ENCODE measurements around the gene SLC12A6.

The SLC12A6 gene

DNA sequence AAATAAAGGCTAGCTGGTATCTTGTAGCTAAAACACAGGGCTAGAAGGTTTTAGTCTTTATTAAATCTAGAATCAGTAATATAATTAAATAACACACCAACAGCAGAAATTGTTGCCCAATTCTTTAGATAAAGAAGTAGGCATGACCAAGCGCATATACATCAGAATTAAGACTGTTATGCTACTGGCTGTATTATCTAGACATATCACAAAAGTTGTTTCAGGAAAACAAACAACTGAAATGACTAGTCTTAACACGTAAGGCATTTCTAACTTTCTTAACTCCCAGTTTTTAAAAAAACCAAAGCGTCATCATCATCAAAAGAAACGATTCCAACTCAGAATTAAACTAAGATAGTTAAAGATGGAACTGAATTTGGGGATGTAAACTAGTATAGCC, 57.4 kb downstream of the SLC12A6 start:
- no peak overlapping the region for H3K4me3 ChIP-seq (ENCODE audit: low read length)
- H3K36me3 ChIP-seq (ENCODE audit: insufficient read depth, low read length): no peaks in the 10 kb centered on the region
- no peaks in the 10 kb centered on the region for H3K27me3 ChIP-seq (ENCODE audit: control insufficient read depth, insufficient read depth, low read length)
- H3K9me3 ChIP-seq (replicated peaks; ENCODE audit: low read length): no peaks in the 10 kb centered on the region
- H3K9ac ChIP-seq (ENCODE audit: low read depth, low read length): no peak overlapping the region
- H3K4me2 ChIP-seq (ENCODE audit: low read length): no peak overlapping the region
- H3K4me1 ChIP-seq (ENCODE audit: control insufficient read depth, insufficient read depth, low read length): peaks cover 16% of the 10 kb centered on the region

DNA sequence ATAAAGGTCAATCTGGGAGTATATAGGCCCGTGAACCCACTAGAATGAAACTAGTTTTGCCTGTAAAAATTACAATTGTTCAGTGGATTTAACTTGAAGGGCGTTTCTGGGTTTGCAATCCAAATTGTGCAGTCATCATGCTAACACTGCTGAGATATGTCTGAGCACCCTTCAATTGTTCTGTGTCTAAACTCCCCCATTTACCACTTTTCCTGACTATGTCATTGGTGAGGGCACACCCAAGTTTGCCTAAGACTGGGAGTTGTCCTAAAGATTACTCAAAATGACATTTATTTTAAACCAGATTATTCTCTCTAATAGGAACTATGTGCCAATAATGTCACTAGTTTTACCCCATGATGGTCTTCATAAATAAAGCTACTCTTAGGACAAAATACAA, 58.2 kb downstream of the SLC12A6 start:
- Histone ChIP-seq H3K36me3 (ENCODE audit: insufficient read depth, low read length) (no peaks in the 10 kb centered on the region), H3K4me3 (ENCODE audit: low read length) (no peak overlapping the region), H3K9me3 (replicated peaks; ENCODE audit: low read length) (no peaks in the 10 kb centered on the region), H3K4me2 (ENCODE audit: low read length) (no peak overlapping the region), H3K9ac (ENCODE audit: low read depth, low read length) (no peak overlapping the region), H3K27me3 (ENCODE audit: control insufficient read depth, insufficient read depth, low read length) (no peaks in the 10 kb centered on the region), H3K4me1 (ENCODE audit: control insufficient read depth, insufficient read depth, low read length) (peaks cover 22% of the 10 kb centered on the region)

DNA sequence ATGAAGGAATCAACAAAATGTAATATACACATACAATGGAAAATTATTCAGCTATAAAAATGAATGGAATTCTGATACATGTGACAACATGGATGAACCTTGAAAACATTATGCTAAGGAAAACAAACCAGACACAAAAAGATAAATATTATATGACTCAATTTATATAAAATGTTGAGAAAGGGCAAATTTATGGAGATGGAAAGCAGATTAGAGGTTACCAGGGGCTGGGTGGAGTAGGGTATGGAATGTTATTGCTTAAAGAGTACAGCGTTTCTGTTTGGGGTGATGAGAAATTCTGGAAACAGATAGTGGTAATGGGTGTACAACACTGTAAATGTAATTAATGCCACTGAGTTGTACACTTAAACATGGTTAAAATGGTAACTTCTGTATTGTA, 61.9 kb downstream of the SLC12A6 start:
- Histone ChIP-seq H3K27me3 (ENCODE audit: control insufficient read depth, insufficient read depth, low read length) (no peaks in the 10 kb centered on the region), H3K36me3 (ENCODE audit: insufficient read depth, low read length) (no peaks in the 10 kb centered on the region), H3K4me3 (ENCODE audit: low read length) (peak overlapping the region; percentile 20), H3K9ac (ENCODE audit: low read depth, low read length) (peak overlapping the region; percentile 53), H3K4me1 (ENCODE audit: control insufficient read depth, insufficient read depth, low read length) (peaks cover 33% of the 10 kb centered on the region), H3K9me3 (replicated peaks; ENCODE audit: low read length) (no peaks in the 10 kb centered on the region), H3K4me2 (ENCODE audit: low read length) (peak overlapping the region; percentile 76)

DNA sequence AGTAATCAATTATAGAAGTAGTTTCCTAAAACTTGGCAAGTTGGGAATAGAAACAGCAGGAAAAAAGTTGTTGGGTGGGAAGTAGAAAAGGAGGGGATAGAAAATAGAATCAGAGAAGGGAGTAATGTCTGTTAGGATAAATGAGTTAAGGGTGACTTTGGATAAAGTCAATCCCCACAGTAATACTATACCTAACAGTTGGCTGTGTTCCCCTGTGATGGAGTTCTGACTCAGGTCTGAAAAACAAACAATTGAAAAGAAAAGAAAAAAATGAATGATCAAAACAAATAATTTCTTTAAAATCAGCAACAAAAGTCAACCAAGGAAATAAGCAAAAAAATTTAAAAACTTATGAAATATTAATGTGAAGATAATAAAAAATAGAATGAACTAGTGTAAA, 62.4 kb downstream of the SLC12A6 start:
- Histone ChIP-seq H3K36me3 (ENCODE audit: insufficient read depth, low read length) (no peaks in the 10 kb centered on the region), H3K4me3 (ENCODE audit: low read length) (no peak overlapping the region), H3K9me3 (replicated peaks; ENCODE audit: low read length) (no peaks in the 10 kb centered on the region), H3K4me1 (ENCODE audit: control insufficient read depth, insufficient read depth, low read length) (peaks cover 33% of the 10 kb centered on the region), H3K4me2 (ENCODE audit: low read length) (peak overlapping the region; percentile 76), H3K27me3 (ENCODE audit: control insufficient read depth, insufficient read depth, low read length) (no peaks in the 10 kb centered on the region), H3K9ac (ENCODE audit: low read depth, low read length) (peak overlapping the region; percentile 53)

DNA sequence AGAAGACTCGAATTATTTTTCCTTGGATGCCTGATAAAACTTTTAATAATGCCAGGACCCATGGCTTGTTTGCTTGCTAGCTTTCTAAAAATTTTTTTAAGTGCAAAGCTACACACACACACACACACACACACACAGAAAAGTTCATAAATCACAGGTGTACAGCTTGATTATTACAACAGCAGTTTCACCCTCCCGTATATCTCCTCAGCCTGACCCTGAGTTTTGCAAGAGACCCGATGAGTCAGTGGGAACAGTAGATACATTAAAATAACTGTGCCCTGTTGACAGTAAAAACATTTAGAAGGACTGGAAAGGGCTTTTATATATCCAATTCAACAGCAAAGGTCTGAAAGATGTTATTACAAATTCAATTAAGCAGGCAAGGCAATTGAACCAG, 66.1 kb downstream of the SLC12A6 start:
- no peak overlapping the region for H3K9ac ChIP-seq (ENCODE audit: low read depth, low read length)
- H3K27me3 ChIP-seq (ENCODE audit: control insufficient read depth, insufficient read depth, low read length): no peaks in the 10 kb centered on the region
- H3K9me3 ChIP-seq (replicated peaks; ENCODE audit: low read length): no peaks in the 10 kb centered on the region
- H3K4me1 ChIP-seq (ENCODE audit: control insufficient read depth, insufficient read depth, low read length): peaks cover 30% of the 10 kb centered on the region
- H3K36me3 ChIP-seq (ENCODE audit: insufficient read depth, low read length): no peaks in the 10 kb centered on the region
- H3K4me2 ChIP-seq (ENCODE audit: low read length): no peak overlapping the region
- no peak overlapping the region for H3K4me3 ChIP-seq (ENCODE audit: low read length)

DNA sequence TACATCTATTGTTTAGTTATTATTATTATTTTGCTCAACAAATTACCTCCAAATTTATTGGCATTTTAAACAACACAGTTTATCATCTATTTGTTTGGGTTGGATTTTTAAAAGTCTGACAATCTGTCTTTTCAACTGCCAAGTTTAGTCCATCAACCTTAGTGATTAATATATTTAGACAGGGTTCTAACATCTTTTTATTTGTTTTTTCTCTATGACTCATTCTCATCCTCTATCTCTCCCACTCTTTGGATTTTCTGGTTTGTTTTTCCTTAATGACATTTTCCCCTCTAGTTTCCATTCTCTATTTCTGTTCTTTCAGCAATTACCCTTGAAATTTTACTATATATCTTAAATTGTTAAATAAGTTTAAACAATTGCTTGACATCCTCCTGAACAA, 70.8 kb downstream of the SLC12A6 start:
- Histone ChIP-seq H3K4me1 (ENCODE audit: control insufficient read depth, insufficient read depth, low read length) (peaks cover 5% of the 10 kb centered on the region), H3K27me3 (ENCODE audit: control insufficient read depth, insufficient read depth, low read length) (no peaks in the 10 kb centered on the region), H3K36me3 (ENCODE audit: insufficient read depth, low read length) (no peaks in the 10 kb centered on the region), H3K9ac (ENCODE audit: low read depth, low read length) (no peak overlapping the region), H3K4me3 (ENCODE audit: low read length) (no peak overlapping the region), H3K9me3 (replicated peaks; ENCODE audit: low read length) (no peaks in the 10 kb centered on the region), H3K4me2 (ENCODE audit: low read length) (no peak overlapping the region)

DNA sequence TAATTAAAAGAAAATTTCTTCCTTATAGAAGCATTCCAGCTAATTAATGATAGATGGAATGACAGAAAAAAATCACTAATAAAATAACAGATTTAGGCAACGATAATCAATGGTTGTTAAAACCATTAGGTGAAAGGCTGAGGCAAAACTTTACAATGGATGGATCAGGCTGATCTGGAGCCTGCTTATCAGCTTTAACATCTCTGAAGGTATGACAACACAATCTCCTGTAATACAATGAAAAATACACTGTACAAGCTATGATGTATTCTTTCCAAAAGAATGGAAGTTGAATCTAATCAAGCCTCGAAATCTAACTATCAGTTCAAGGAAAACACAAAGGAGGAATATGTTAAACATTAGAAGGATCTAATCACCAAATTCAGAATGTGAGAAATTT, 73.5 kb downstream of the SLC12A6 start:
- no peaks in the 10 kb centered on the region for H3K9me3 ChIP-seq (replicated peaks; ENCODE audit: low read length)
- H3K36me3 ChIP-seq (ENCODE audit: insufficient read depth, low read length): no peaks in the 10 kb centered on the region
- H3K4me1 ChIP-seq (ENCODE audit: control insufficient read depth, insufficient read depth, low read length): no peaks in the 10 kb centered on the region
- H3K27me3 ChIP-seq (ENCODE audit: control insufficient read depth, insufficient read depth, low read length): no peaks in the 10 kb centered on the region
- H3K9ac ChIP-seq (ENCODE audit: low read depth, low read length): no peak overlapping the region
- H3K4me3 ChIP-seq (ENCODE audit: low read length): no peak overlapping the region
- no peak overlapping the region for H3K4me2 ChIP-seq (ENCODE audit: low read length)

DNA sequence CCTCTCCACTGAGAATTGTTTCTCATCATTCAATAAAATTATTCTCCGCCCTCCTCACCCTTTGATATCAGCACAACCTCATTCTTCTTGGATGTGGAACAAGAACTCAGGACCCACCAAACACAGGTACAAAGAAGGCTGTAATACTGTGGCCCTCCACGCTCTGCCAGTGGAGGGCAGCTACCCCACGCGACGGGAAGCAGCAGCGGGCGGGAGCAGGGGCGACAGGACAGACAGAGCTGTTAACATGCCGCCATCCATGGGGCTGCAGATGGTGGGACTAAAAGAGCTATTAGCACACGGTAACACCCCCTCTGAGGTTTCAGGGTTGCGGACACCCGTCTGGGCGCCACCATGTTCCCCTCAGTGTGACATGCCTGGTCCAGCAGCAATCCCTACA, 75.2 kb downstream of the SLC12A6 start:
- no peak overlapping the region for H3K9ac ChIP-seq (ENCODE audit: low read depth, low read length)
- H3K4me2 ChIP-seq (ENCODE audit: low read length): no peak overlapping the region
- no peaks in the 10 kb centered on the region for H3K36me3 ChIP-seq (ENCODE audit: insufficient read depth, low read length)
- no peaks in the 10 kb centered on the region for H3K4me1 ChIP-seq (ENCODE audit: control insufficient read depth, insufficient read depth, low read length)
- no peaks in the 10 kb centered on the region for H3K27me3 ChIP-seq (ENCODE audit: control insufficient read depth, insufficient read depth, low read length)
- H3K4me3 ChIP-seq (ENCODE audit: low read length): no peak overlapping the region
- no peaks in the 10 kb centered on the region for H3K9me3 ChIP-seq (replicated peaks; ENCODE audit: low read length)

DNA sequence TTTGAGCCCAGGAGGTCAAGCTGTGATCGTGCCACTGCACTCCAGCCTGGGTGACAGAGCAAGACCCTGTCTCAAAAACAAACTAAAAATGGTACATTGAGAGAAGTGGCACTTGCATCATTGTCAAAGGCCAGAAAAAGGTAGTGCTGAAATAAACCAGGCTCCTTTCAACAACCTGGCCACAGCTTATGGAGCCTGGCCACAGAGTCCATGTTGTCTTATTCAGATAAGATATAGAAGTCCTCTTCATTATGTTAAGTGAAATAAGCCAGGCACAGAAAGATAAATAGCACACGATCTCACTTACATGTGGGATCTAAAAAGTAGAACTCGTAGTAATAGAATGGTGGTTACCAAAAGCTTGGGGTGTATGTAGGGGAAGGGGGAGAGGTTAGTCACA, 78.0 kb downstream of the SLC12A6 start:
- Histone ChIP-seq H3K4me2 (ENCODE audit: low read length) (no peak overlapping the region), H3K9me3 (replicated peaks; ENCODE audit: low read length) (no peaks in the 10 kb centered on the region), H3K4me3 (ENCODE audit: low read length) (no peak overlapping the region), H3K36me3 (ENCODE audit: insufficient read depth, low read length) (no peaks in the 10 kb centered on the region), H3K9ac (ENCODE audit: low read depth, low read length) (no peak overlapping the region), H3K27me3 (ENCODE audit: control insufficient read depth, insufficient read depth, low read length) (no peaks in the 10 kb centered on the region), H3K4me1 (ENCODE audit: control insufficient read depth, insufficient read depth, low read length) (no peaks in the 10 kb centered on the region)

DNA sequence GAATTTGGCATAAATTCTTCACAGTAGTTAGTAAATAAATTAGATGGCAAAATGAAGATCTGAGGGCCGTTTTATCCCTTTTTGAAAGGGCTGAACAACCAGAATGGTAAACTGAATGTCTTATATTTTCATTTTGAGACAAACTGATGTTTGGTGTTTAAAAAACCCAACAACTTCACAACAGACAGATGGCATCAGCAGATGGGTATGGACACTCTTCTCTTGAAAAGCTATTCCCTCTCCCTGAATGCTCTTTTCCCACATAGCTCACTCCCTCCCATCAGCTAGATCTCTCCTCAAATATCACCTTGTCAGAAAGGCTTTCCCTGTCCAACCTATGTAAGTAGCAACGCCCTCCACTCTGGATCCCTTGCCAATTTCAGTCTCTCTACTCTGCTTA, 79.4 kb downstream of the SLC12A6 start:
- H3K36me3 ChIP-seq (ENCODE audit: insufficient read depth, low read length): no peaks in the 10 kb centered on the region
- no peaks in the 10 kb centered on the region for H3K9me3 ChIP-seq (replicated peaks; ENCODE audit: low read length)
- H3K27me3 ChIP-seq (ENCODE audit: control insufficient read depth, insufficient read depth, low read length): no peaks in the 10 kb centered on the region
- no peaks in the 10 kb centered on the region for H3K4me1 ChIP-seq (ENCODE audit: control insufficient read depth, insufficient read depth, low read length)
- H3K4me2 ChIP-seq (ENCODE audit: low read length): no peak overlapping the region
- H3K9ac ChIP-seq (ENCODE audit: low read depth, low read length): no peak overlapping the region
- no peak overlapping the region for H3K4me3 ChIP-seq (ENCODE audit: low read length)

DNA sequence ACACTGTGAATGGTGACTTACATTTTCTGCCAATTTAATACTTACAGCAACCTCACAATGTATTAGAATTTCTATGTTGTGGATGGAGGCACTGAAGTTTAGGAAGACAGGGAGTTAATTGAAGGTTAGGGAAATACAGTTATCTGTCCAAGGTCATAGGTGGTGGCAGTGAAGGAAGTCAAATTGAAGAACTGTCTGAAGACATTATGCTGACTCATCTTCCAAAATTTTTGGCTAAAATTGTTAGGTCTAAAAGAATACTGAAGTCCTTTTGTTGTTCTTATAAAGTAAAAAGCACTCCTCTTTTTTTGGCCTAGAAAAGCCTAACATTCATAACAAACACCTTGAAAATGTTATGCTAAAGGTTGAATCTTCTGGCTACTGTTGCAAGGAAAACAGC, 85.0 kb downstream of the SLC12A6 start:
- H3K9ac ChIP-seq (ENCODE audit: low read depth, low read length): no peak overlapping the region
- H3K4me2 ChIP-seq (ENCODE audit: low read length): no peak overlapping the region
- H3K9me3 ChIP-seq (replicated peaks; ENCODE audit: low read length): no peaks in the 10 kb centered on the region
- peaks cover 5% of the 10 kb centered on the region for H3K36me3 ChIP-seq (ENCODE audit: insufficient read depth, low read length)
- H3K27me3 ChIP-seq (ENCODE audit: control insufficient read depth, insufficient read depth, low read length): no peaks in the 10 kb centered on the region
- no peaks in the 10 kb centered on the region for H3K4me1 ChIP-seq (ENCODE audit: control insufficient read depth, insufficient read depth, low read length)
- no peak overlapping the region for H3K4me3 ChIP-seq (ENCODE audit: low read length)

DNA sequence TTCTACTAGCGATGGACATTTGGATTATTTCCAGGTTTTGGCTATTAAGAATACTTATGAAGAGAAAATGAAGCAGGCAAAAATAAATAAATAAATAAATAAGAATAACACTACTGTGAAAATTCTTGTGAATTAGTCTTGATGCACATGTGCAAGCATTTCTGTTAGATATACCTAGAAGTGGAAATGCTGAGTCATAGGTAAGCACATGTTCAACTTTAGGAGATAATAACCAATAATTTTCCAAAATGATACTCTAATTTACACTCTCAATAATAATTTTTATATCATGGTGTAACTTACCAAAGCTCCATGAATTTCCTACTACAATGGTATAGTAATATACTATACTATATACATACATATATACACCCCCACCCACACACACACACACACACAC, 89.4 kb downstream of the SLC12A6 start:
- H3K4me1 ChIP-seq (ENCODE audit: control insufficient read depth, insufficient read depth, low read length): no peaks in the 10 kb centered on the region
- H3K27me3 ChIP-seq (ENCODE audit: control insufficient read depth, insufficient read depth, low read length): no peaks in the 10 kb centered on the region
- no peaks in the 10 kb centered on the region for H3K9me3 ChIP-seq (replicated peaks; ENCODE audit: low read length)
- peaks cover 5% of the 10 kb centered on the region for H3K36me3 ChIP-seq (ENCODE audit: insufficient read depth, low read length)
- H3K4me3 ChIP-seq (ENCODE audit: low read length): no peak overlapping the region
- H3K9ac ChIP-seq (ENCODE audit: low read depth, low read length): no peak overlapping the region
- H3K4me2 ChIP-seq (ENCODE audit: low read length): no peak overlapping the region

Data from skeletal muscle satellite cell (primary cell).